Measurements from ENCODE around the gene LRRD1. TPM values are rescaled to one million over a fixed set of nuclear protein-coding genes. Genes with fewer than 3 reads are reported as not detected.
A peak's percentile ranks its signal among the peaks of the same experiment; 100 is the strongest.

LRRD1 gene
- total RNA-seq, 1 experiment from 2014 or later, result not detected

DNA sequence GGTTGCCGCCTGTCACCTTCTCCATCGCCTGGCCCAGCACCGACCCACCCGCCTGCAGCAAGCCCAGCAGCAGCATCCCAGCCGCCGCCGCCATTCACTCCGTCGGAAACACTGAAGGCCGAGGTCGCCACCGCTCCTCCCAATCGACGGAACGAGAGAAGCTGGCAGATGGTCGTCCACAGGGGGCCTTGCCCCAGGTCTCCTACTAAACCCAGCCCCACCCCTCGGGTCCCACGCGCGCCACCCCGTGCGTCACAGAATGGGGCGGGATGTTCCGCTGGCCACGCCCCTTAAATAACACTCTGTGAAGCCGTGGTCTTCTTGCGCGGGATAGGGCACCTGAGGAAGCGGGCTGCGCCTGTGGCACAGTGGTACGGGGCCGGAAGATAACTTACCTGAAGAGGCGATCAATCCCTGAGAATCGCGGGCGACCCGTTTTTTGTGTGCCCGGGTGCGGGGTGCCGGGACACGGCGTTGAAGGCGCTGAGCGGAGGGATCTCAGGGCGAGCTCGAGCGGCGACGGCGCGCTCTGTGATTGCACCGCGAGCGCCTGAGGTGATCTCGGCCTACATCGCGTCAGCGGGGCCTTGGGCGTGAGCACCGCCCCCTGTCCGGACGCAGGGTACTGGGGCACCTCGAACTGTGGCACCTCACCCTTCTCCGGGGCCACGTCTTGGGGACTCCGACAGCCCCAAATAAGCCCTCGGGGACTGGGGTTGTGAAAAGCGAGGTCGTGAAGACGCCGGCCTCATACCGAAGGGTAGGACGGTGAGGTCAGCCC is 44.5 kb downstream of the LRRD1 start, which contains the start of gene CYP51A1:
Gene CYP51A1 (minus strand): TSS at position 207 of the 781 bp plus-strand sequence. CDS start 113 bp downstream, at position 94.
- peaks cover 20% of the 10 kb centered on the region for H3K4me1 Mint-ChIP-seq
- CTCF ChIA-PET, result interaction anchor here (0.7 to 2.2 kb wide), 8 partner anchors 45 to 394 kb away, joined by 4 to 8 read pairs (median 6); partner anchors contain the start of genes GATAD1, LRRD1, PEX1 and RBM48
- POLR2A ChIA-PET, result interaction anchor here (0.8 to 1.3 kb wide), 4 partner anchors 75 to 313 kb away, joined by 3 to 6 read pairs (median 4); partner anchors contain the start of genes ANKIB1, GATAD1 and KRIT1
- DNase-seq (ENCODE audit: low spot score) (peak; percentile 89), ATAC-seq (peak; percentile 84)
- H3K36me3 Mint-ChIP-seq, result peaks cover 24% of the 10 kb centered on the region
- peak within 1 kb of the TSS; percentile 98 for H3K4me3 Mint-ChIP-seq
- H3K9me3 Mint-ChIP-seq, result peaks cover 10% of the 10 kb centered on the region
- no peaks in the 10 kb centered on the region for H3K27me3 Mint-ChIP-seq (ENCODE audit: low read depth)
- H3K27ac Mint-ChIP-seq, result peak within 1 kb of the TSS; percentile 100
- TF ChIP-seq CDX4 (CRISPR knock-in tag; IDR thresholded peaks at IDR 0.05; ENCODE audit: borderline replicate concordance) (no peak), TCF7 (CRISPR knock-in tag; IDR thresholded peaks at IDR 0.05; ENCODE audit: low read depth) (0 out of 2 replicates have a peak, but pooled peaks have one; percentile 35), CTCF (IDR thresholded peaks at IDR 0.05) (no peak), ARID4B (CRISPR knock-in tag; IDR thresholded peaks at IDR 0.05; ENCODE audit: borderline replicate concordance) (peak; percentile 83; the same call in 1 of the 2 replicates), SMAD4 (CRISPR knock-in tag; IDR thresholded peaks at IDR 0.05) (no peak), ZNF281 (CRISPR knock-in tag; IDR thresholded peaks at IDR 0.05) (peak; percentile 81; the same call in 1 of the 2 replicates), E2F4 (CRISPR knock-in tag; IDR thresholded peaks at IDR 0.05; ENCODE audit: borderline replicate concordance, low read depth) (no peak), TEAD1 (CRISPR knock-in tag; IDR thresholded peaks at IDR 0.05) (peak; percentile 53; the same call in 1 of the 2 replicates), ZNF121 (CRISPR knock-in tag; IDR thresholded peaks at IDR 0.05) (peak; percentile 76), E2F5 (CRISPR knock-in tag; IDR thresholded peaks at IDR 0.05) (0 out of 2 replicates have a peak, but pooled peaks have one; percentile 58), ESRRA (CRISPR knock-in tag; IDR thresholded peaks at IDR 0.05; ENCODE audit: borderline replicate concordance) (no peak), ZNF396 (CRISPR knock-in tag; IDR thresholded peaks at IDR 0.05; ENCODE audit: borderline replicate concordance) (no peak), ZNF263 (CRISPR knock-in tag; IDR thresholded peaks at IDR 0.05; ENCODE audit: low read depth) (no peak), ZNF416 (CRISPR knock-in tag; IDR thresholded peaks at IDR 0.05) (no peak), TP53 (CRISPR knock-in tag; IDR thresholded peaks at IDR 0.05) (no peak; the same call in 1 of the 2 replicates), PRRX2 (CRISPR knock-in tag; IDR thresholded peaks at IDR 0.05) (peak; percentile 22; the same call in 1 of the 2 replicates), ZBTB21 (CRISPR knock-in tag; IDR thresholded peaks at IDR 0.05; ENCODE audit: borderline replicate concordance) (peak; percentile 88)
- TF ChIP-seq, protein P1, sequence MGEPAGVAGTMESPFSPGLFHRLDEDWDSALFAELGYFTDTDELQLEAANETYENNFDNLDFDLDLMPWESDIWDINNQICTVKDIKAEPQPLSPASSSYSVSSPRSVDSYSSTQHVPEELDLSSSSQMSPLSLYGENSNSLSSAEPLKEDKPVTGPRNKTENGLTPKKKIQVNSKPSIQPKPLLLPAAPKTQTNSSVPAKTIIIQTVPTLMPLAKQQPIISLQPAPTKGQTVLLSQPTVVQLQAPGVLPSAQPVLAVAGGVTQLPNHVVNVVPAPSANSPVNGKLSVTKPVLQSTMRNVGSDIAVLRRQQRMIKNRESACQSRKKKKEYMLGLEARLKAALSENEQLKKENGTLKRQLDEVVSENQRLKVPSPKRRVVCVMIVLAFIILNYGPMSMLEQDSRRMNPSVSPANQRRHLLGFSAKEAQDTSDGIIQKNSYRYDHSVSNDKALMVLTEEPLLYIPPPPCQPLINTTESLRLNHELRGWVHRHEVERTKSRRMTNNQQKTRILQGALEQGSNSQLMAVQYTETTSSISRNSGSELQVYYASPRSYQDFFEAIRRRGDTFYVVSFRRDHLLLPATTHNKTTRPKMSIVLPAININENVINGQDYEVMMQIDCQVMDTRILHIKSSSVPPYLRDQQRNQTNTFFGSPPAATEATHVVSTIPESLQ (CRISPR knock-in tag; IDR thresholded peaks at IDR 0.05), result no peak
- TF ChIP-seq, protein P2, sequence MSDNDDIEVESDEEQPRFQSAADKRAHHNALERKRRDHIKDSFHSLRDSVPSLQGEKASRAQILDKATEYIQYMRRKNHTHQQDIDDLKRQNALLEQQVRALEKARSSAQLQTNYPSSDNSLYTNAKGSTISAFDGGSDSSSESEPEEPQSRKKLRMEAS (CRISPR knock-in tag; IDR thresholded peaks at IDR 0.05), result peak; percentile 82
